ENCODE data around the gene THNSL1.

DNA sequence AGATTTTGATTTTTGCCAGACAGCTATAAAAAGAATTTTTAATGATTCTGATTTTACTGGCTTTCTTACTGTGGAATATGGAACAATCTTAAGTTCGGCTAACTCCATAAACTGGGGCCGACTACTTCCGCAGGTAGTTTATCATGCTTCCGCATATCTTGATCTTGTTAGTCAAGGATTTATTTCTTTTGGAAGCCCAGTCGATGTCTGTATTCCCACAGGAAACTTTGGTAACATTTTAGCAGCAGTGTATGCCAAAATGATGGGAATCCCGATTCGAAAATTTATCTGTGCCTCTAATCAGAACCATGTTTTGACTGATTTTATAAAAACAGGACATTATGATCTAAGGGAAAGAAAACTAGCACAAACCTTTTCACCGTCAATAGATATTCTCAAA is 8.1 kb downstream of the THNSL1 start:
- TF ChIP-seq, protein P1, sequence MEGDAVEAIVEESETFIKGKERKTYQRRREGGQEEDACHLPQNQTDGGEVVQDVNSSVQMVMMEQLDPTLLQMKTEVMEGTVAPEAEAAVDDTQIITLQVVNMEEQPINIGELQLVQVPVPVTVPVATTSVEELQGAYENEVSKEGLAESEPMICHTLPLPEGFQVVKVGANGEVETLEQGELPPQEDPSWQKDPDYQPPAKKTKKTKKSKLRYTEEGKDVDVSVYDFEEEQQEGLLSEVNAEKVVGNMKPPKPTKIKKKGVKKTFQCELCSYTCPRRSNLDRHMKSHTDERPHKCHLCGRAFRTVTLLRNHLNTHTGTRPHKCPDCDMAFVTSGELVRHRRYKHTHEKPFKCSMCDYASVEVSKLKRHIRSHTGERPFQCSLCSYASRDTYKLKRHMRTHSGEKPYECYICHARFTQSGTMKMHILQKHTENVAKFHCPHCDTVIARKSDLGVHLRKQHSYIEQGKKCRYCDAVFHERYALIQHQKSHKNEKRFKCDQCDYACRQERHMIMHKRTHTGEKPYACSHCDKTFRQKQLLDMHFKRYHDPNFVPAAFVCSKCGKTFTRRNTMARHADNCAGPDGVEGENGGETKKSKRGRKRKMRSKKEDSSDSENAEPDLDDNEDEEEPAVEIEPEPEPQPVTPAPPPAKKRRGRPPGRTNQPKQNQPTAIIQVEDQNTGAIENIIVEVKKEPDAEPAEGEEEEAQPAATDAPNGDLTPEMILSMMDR (IDR thresholded peaks at IDR 0.05) = no peak
- TF ChIP-seq POLR2AphosphoS5 (IDR thresholded peaks at IDR 0.05; ENCODE audit: insufficient read depth in 1 of 2, low read depth in 1 of 2) = no peak

Measured in vagina (tissue), 2 donors.